GM23338 (cell line): ENCODE measurements around the gene ATXN2. TPM values are rescaled to one million over a fixed set of nuclear protein-coding genes. Genes with fewer than 3 reads are reported as not detected.

Source experiments
- ATAC-seq: fragments of 200-7000 bp; cut with Tn5 transposase; 3 replicates; pipeline ENCODE4 v1.9.1; 2020
- DNase-seq: peaks from one replicate; pipeline ENCODE4 v3.0.0-alpha.2; 2015; ENCODE audit warnings: low spot score
- H2AFZ ChIP-seq: fragments of 200-600 bp; sonication (generic); 2 replicates; pipeline ENCODE4 v1.8.0; 2016; ENCODE audit warnings: antibody characterized with exemption, mild to moderate bottlenecking, moderate library complexity
- H3F3A ChIP-seq: fragments of 200-600 bp; sonication (generic); replicated peaks from 2 replicates; pipeline ENCODE4 v1.8.0; 2017; ENCODE audit warnings: antibody characterized with exemption, mixed run types, low read depth
- H3K27ac ChIP-seq: fragments of 200-600 bp; sonication (generic); 2 replicates; pipeline ENCODE4 v1.6.1; 2016; ENCODE audit warnings: low read depth
- H3K27me3 ChIP-seq: fragments of 200-600 bp; sonication (generic); 2 replicates; pipeline ENCODE4 v1.8.0; 2016; ENCODE audit warnings: mild to moderate bottlenecking, mixed run types, moderate library complexity; ENCODE audit not compliant: insufficient read depth
- H3K36me3 ChIP-seq: fragments of 200-600 bp; sonication (generic); 2 replicates; pipeline ENCODE4 v1.8.0; 2016; ENCODE audit warnings: mild to moderate bottlenecking; ENCODE audit not compliant: insufficient read depth
- H3K4me1 ChIP-seq: fragments of 200-600 bp; sonication (generic); 2 replicates; pipeline ENCODE4 v1.8.0; 2016; ENCODE audit warnings: mild to moderate bottlenecking, moderate library complexity; ENCODE audit not compliant: insufficient read depth
- H3K4me2 ChIP-seq: fragments of 200-600 bp; sonication (generic); 2 replicates; pipeline ENCODE4 v1.7.1; 2017; ENCODE audit warnings: mixed run types
- H3K4me3 ChIP-seq: fragments of 200-600 bp; sonication (generic); 2 replicates; pipeline ENCODE4 v1.6.1; 2016; ENCODE audit warnings: mixed run types
- H3K79me2 ChIP-seq: fragments of 200-600 bp; sonication (generic); replicated peaks from 2 replicates; pipeline ENCODE4 v1.8.0; 2017; ENCODE audit warnings: mild to moderate bottlenecking; ENCODE audit not compliant: insufficient read depth
- H3K9me2 ChIP-seq: fragments of 200-600 bp; sonication (generic); 2 replicates; pipeline ENCODE4 v1.8.0; 2017; ENCODE audit not compliant: insufficient read depth
- H4K20me1 ChIP-seq: fragments of 200-600 bp; sonication (generic); replicated peaks from 2 replicates; pipeline ENCODE4 v1.8.0; 2017; ENCODE audit warnings: mild to moderate bottlenecking; ENCODE audit not compliant: insufficient read depth
- H3K27ac Mint-ChIP-seq: 2 replicates; pipeline ENCODE4 v1.8.0; 2020; ENCODE audit warnings: inconsistent platforms, mild to moderate bottlenecking, moderate library complexity, mixed read lengths
- H3K27me3 Mint-ChIP-seq: 3 replicates; pipeline ENCODE4 v1.8.0; 2022; ENCODE audit warnings: low read depth, mild to moderate bottlenecking, moderate library complexity, mixed read lengths, inconsistent platforms; ENCODE audit not compliant: insufficient read depth, poor library complexity
- H3K36me3 Mint-ChIP-seq: 3 replicates; pipeline ENCODE4 v1.8.0; 2021; ENCODE audit warnings: low read depth, mild to moderate bottlenecking, inconsistent platforms, moderate library complexity, mixed read lengths
- H3K4me1 Mint-ChIP-seq: 3 replicates; pipeline ENCODE4 v1.8.0; 2020; ENCODE audit warnings: mild to moderate bottlenecking, inconsistent platforms, mixed read lengths
- H3K4me3 Mint-ChIP-seq: 3 replicates; pipeline ENCODE4 v1.8.0; 2021; ENCODE audit warnings: moderate library complexity, mild to moderate bottlenecking, inconsistent platforms, mixed read lengths
- H3K9me3 Mint-ChIP-seq: 3 replicates; pipeline ENCODE4 v1.8.0; 2020; ENCODE audit warnings: moderate library complexity, mild to moderate bottlenecking, inconsistent platforms, mixed read lengths
- CREB1 ChIP-seq: fragments of 250-450 bp; sonication (Bioruptor Pico); IDR thresholded peaks from 2 replicates; pipeline ENCODE4 v1.5.0; 2020; ENCODE audit warnings: low read depth, mild to moderate bottlenecking, moderate library complexity
- EZH2 ChIP-seq: fragments of 200-600 bp; sonication (generic); IDR thresholded peaks from one replicate; pipeline ENCODE4 v1.8.0; 2017; ENCODE audit warnings: antibody characterized with exemption, mild to moderate bottlenecking, low read depth; ENCODE audit not compliant: unreplicated experiment
- EZH2phosphoT487 ChIP-seq: fragments of 200-600 bp; sonication (generic); IDR thresholded peaks from one replicate; pipeline ENCODE4 v1.8.1; 2018; ENCODE audit warnings: antibody characterized with exemption; ENCODE audit not compliant: unreplicated experiment
- JUNB ChIP-seq: IDR thresholded peaks from one replicate; pipeline ENCODE4 v1.6.1; 2016; ENCODE audit warnings: antibody characterized with exemption; ENCODE audit not compliant: unreplicated experiment
- NANOG ChIP-seq: IDR thresholded peaks from 2 replicates; pipeline ENCODE4 v1.6.1; 2016; ENCODE audit warnings: antibody characterized with exemption, borderline replicate concordance
- POLR2AphosphoS5 ChIP-seq: IDR thresholded peaks from 2 replicates; pipeline ENCODE4 v1.6.1; 2016; ENCODE audit warnings: antibody characterized with exemption, low read depth
- REST ChIP-seq: IDR thresholded peaks from one replicate; pipeline ENCODE4 v1.6.1; 2018; ENCODE audit warnings: antibody characterized with exemption; ENCODE audit not compliant: unreplicated experiment
- STAT1 ChIP-seq: IDR thresholded peaks from one replicate; pipeline ENCODE4 v1.6.1; 2016; ENCODE audit warnings: antibody characterized with exemption; ENCODE audit not compliant: unreplicated experiment
- ZNF114 ChIP-seq: fragments of 250-450 bp; sonication (Bioruptor Pico); IDR thresholded peaks from 2 replicates; pipeline ENCODE4 v1.5.0; 2020; ENCODE audit warnings: mild to moderate bottlenecking, moderate library complexity
- ZNF331 ChIP-seq: fragments of 250-450 bp; sonication (Bioruptor Pico); IDR thresholded peaks from 2 replicates; pipeline ENCODE4 v1.5.0; 2020; ENCODE audit warnings: low read depth, mild to moderate bottlenecking, moderate library complexity
- ZNF462 ChIP-seq: fragments of 250-450 bp; sonication (Bioruptor Pico); IDR thresholded peaks from 2 replicates; pipeline ENCODE4 v1.5.0; 2020; ENCODE audit warnings: mild to moderate bottlenecking, moderate library complexity
- polyA plus RNA-seq: library from polyadenylated mRNA; unstranded; fragments of >200 nt; fragmentation: Nextera tagmentation; extraction: Ambion mirVana; gene quantifications from 2 replicates; pipeline ENCODE4 v1.2.1, GENCODE V29; 2016
- total RNA-seq: library from RNA; depleted of rRNA; stranded (reverse); fragments of >200 nt; shearing (Covaris generic); gene quantifications from 2 replicates; pipeline ENCODE4 v1.2.3, GENCODE V29; 2014
- TF ChIP-seq, protein P1 (sequence below): IDR thresholded peaks from 2 replicates; pipeline ENCODE4 v1.6.1; 2016; ENCODE audit warnings: antibody characterized with exemption
- TF ChIP-seq, protein P2 (sequence below), 2 experiments: fragments of 200-600 bp in 1 of 2; sonication (generic) in 1 of 2; conservative IDR thresholded peaks; 2 replicates each; pipeline versions ENCODE4 v1.5.1 to v1.6.1; 2016 to 2017; ENCODE audit warnings: antibody characterized with exemption in 2 of 2, low read depth in 2 of 2, mild to moderate bottlenecking in 2 of 2, moderate library complexity in 1 of 2

ATXN2 gene
- total and polyA plus RNA-seq, 2 experiments from 2014 or later, result 44.8 to 59.5 TPM

DNA sequence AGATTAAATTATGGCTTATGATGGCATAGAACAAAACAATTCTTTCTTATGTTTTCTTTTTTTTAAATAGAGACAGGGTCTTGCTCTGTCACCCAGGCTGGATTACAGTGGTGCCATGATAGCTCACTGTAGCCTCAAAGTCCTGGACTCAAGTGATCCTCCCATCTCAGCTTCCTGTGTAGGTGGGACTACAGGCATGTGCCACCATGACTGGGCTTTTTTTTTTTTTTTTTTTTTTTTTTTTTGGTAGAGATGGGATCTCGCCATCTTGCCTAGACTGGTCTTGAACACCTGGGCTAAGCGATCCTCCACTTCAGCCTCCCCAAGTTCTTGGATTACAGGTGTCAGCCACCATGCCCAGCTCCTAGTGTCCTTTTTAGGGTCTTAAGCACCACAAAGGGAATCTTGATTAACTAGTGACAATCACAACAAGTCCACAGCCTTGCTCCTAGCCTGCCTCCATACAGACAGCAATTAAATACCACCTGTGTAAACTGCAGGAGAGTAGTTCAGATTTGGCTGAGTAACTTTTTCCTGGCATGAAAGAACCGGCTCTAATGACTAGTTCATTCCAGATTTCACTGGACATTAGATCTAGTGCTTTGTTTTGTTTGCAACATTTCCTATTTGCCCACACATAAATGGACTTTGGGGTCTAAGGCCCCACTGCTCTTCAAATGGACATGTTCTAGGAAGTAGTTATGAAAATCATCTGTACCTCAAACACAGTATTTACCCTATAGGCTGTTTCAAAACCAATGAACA is 131.8 kb downstream of the ATXN2 start:
- Histone ChIP-seq H3K4me1 (no peaks in the 10 kb centered on the region), H3K4me2 (no peak overlapping the region), H3K27me3 (no peaks in the 10 kb centered on the region), H3K79me2 (no peaks in the 10 kb centered on the region), H4K20me1 (0 out of 2 replicates have a peak, but pooled peaks cover 7% of the 10 kb centered on the region), H3F3A (no peaks in the 10 kb centered on the region), H3K27ac (peak overlapping the region; percentile 71), H3K36me3 (peaks cover 18% of the 10 kb centered on the region), H2AFZ (no peak overlapping the region), H3K4me3 (no peak overlapping the region), H3K9me2 (no peaks in the 10 kb centered on the region)
- Mint-ChIP-seq H3K27ac (peak overlapping the region; percentile 46; the same call in 1 of the 2 replicates), H3K9me3 (no peaks in the 10 kb centered on the region), H3K4me1 (no peaks in the 10 kb centered on the region), H3K27me3 (no peaks in the 10 kb centered on the region), H3K36me3 (peaks cover 45% of the 10 kb centered on the region), H3K4me3 (no peak overlapping the region)
- DNase-seq (no peak), ATAC-seq (no peak)
- TF ChIP-seq ZNF114 (CRISPR knock-in tag), result no peak
- TF ChIP-seq, protein P1, sequence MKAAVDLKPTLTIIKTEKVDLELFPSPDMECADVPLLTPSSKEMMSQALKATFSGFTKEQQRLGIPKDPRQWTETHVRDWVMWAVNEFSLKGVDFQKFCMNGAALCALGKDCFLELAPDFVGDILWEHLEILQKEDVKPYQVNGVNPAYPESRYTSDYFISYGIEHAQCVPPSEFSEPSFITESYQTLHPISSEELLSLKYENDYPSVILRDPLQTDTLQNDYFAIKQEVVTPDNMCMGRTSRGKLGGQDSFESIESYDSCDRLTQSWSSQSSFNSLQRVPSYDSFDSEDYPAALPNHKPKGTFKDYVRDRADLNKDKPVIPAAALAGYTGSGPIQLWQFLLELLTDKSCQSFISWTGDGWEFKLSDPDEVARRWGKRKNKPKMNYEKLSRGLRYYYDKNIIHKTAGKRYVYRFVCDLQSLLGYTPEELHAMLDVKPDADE, result no peak
- no peak for TF ChIP-seq CREB1
- no peak for TF ChIP-seq EZH2phosphoT487
- no peak for TF ChIP-seq POLR2AphosphoS5
- no peak for TF ChIP-seq JUNB
- TF ChIP-seq, protein P2, sequence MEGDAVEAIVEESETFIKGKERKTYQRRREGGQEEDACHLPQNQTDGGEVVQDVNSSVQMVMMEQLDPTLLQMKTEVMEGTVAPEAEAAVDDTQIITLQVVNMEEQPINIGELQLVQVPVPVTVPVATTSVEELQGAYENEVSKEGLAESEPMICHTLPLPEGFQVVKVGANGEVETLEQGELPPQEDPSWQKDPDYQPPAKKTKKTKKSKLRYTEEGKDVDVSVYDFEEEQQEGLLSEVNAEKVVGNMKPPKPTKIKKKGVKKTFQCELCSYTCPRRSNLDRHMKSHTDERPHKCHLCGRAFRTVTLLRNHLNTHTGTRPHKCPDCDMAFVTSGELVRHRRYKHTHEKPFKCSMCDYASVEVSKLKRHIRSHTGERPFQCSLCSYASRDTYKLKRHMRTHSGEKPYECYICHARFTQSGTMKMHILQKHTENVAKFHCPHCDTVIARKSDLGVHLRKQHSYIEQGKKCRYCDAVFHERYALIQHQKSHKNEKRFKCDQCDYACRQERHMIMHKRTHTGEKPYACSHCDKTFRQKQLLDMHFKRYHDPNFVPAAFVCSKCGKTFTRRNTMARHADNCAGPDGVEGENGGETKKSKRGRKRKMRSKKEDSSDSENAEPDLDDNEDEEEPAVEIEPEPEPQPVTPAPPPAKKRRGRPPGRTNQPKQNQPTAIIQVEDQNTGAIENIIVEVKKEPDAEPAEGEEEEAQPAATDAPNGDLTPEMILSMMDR (conservative IDR thresholded peaks at IDR 0.05; ENCODE audit: low read depth in 2 of 2), result no peak
- no peak for TF ChIP-seq ZNF331 (CRISPR knock-in tag)
- no peak for TF ChIP-seq NANOG
- no peak for TF ChIP-seq STAT1
- TF ChIP-seq ZNF462, result no peak
- TF ChIP-seq REST, result no peak
- no peak for TF ChIP-seq EZH2
